Adrenal gland (tissue), 5 donors: Measurements from ENCODE around the gene RPE65.

Experiments
- CTCF ChIP-seq, 6 experiments: fragments of 450-650 bp in 4 of 6; fragments of 200-600 bp in 2 of 6; sonication (generic) in 1 of 6; IDR thresholded peaks; 1 replicate in 5 of 6; 2 replicates in 1 of 6; pipeline versions ENCODE4 v1.5.1 to v1.8.0; 2016 to 2021; ENCODE audit warnings: antibody characterized with exemption in 6 of 6, mild to moderate bottlenecking in 2 of 6, moderate library complexity in 1 of 6
- POLR2A ChIP-seq, 2 donors: fragments of 450-650 bp; IDR thresholded peaks; one replicate each; pipeline ENCODE4 v1.6.1; 2017; ENCODE audit warnings: antibody characterized with exemption in 2 of 2, mild to moderate bottlenecking in 2 of 2, moderate library complexity in 1 of 2
- donor health status: DM: no; HTN: no; CAD: no.

DNA sequence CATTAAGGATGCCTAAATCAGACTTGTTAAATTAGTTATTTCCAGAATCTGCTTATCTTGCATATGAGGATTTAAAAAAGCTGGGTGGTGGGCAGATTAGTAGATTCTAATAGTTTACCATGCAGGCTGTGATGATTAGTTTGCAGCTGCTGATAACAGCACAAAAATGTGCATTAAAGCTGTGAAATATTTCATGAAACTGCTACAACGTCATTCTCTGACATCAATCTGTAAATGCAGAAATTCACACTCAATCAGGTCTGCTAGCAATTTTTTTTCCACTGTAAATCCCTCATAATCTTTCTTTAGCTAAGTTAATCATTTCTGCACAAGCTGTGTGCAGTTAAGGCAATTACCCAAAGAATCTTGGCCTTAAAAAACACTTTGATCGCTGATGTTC lies 9.3 kb upstream of the RPE65 start:
- no peak for TF ChIP-seq CTCF (IDR thresholded peaks at IDR 0.05)
- no peak for TF ChIP-seq POLR2A (IDR thresholded peaks at IDR 0.05)
